HepG2 (cell line): ENCODE results near the gene DKKL1. TPM values are rescaled to one million over a fixed set of nuclear protein-coding genes. Genes with fewer than 3 reads are reported as not detected.

ENCODE experiments used
- ATAC-seq: fragments of 200-7000 bp; cut with Tn5 transposase; 3 replicates; pipeline ENCODE4 v1.9.1; 2020; ENCODE audit warnings: mild to moderate bottlenecking, moderate library complexity
- BruUV-seq: library from RNA; stranded (reverse); fragments of 400-500 nt; replicated peaks from 2 replicates; lab custom pipeline; 2021; lab: Mats Ljungman, UMichigan
- CTCF ChIA-PET: fragments of 300-600 bp; formaldehyde crosslinking; extraction: SDS; loops from one replicate; lab custom pipeline; 2021; ENCODE audit warnings: low total read pairs, inconsistent platforms, low intra/inter-chr PET ratio; lab: Yijun Ruan, JAX
- POLR2A ChIA-PET: fragments of 350-600 bp; sonication (Branson Sonifier 250); formaldehyde crosslinking; loops from one replicate; lab custom pipeline; 2020; ENCODE audit warnings: antibody characterized with exemption, inconsistent platforms; lab: Yijun Ruan, JAX
- DNase-seq: peaks from one replicate; pipeline ENCODE4 v3.0.0-alpha.2; 2015; ENCODE audit warnings: low spot score
- FAIRE-seq: peaks from 3 replicates; lab custom pipeline; 2011; peaks lifted over from hg19 to GRCh38; lab: Jason Lieb, UNC
- H2AFZ ChIP-seq: one replicate; pipeline ENCODE4 v1.6.1; 2011; ENCODE audit warnings: low read length, inconsistent platforms
- H3K27ac ChIP-seq: fragments of 300-600 bp; 3 replicates; pipeline ENCODE4 v1.8.0; 2011; ENCODE audit warnings: mixed run types, mild to moderate bottlenecking, mixed read lengths, low read length, inconsistent platforms; ENCODE audit not compliant: insufficient read depth; ENCODE audit errors: extremely low read length
- H3K27me3 ChIP-seq, 2 experiments: fragments of 200-600 bp in 1 of 2; 2 replicates in 1 of 2; 3 replicates in 1 of 2; pipeline versions ENCODE4 v1.6.0 to v1.8.0; 2011; ENCODE audit warnings: low read length in 2 of 2, mild to moderate bottlenecking in 2 of 2, moderate library complexity in 2 of 2, inconsistent platforms in 1 of 2; ENCODE audit not compliant: insufficient read depth in 2 of 2, control insufficient read depth in 1 of 2
- H3K36me3 ChIP-seq, 2 experiments: fragments of 200-600 bp in 1 of 2; replicated peaks in 1 of 2; 2 replicates in 1 of 2; 3 replicates in 1 of 2; pipeline versions ENCODE4 v1.5.1 to v1.8.0; 2011; ENCODE audit warnings: low read length in 2 of 2, inconsistent platforms in 1 of 2; ENCODE audit not compliant: insufficient read depth in 2 of 2, control insufficient read depth in 1 of 2
- H3K4me1 ChIP-seq: 2 replicates; pipeline ENCODE4 v1.5.1; 2012; ENCODE audit warnings: low read length, inconsistent platforms; ENCODE audit not compliant: insufficient read depth
- H3K4me2 ChIP-seq: 2 replicates; pipeline ENCODE4 v1.6.0; 2011; ENCODE audit warnings: low read depth, low read length, inconsistent platforms
- H3K4me3 ChIP-seq, 3 experiments: fragments of 200-600 bp in 1 of 3; sonication (generic), shearing (Covaris generic) in 1 of 3; replicated peaks in 1 of 3; 2 replicates each; pipeline ENCODE4 v1.5.1; 2011 to 2016; ENCODE audit warnings: low read length in 3 of 3, inconsistent platforms in 2 of 3, low read depth in 2 of 3, mild to moderate bottlenecking in 2 of 3, control low read depth in 1 of 3, mixed read lengths in 1 of 3; ENCODE audit not compliant: insufficient read depth in 1 of 3
- H3K79me2 ChIP-seq: one replicate; pipeline ENCODE4 v1.6.1; 2011; ENCODE audit warnings: low read length, inconsistent platforms; ENCODE audit not compliant: insufficient read depth
- H3K9ac ChIP-seq: 2 replicates; pipeline ENCODE4 v1.6.0; 2011; ENCODE audit warnings: mild to moderate bottlenecking, low read depth, low read length, inconsistent platforms; ENCODE audit not compliant: insufficient read depth
- H3K9me3 ChIP-seq: 2 replicates; pipeline ENCODE4 v1.5.1; 2012; ENCODE audit warnings: mild to moderate bottlenecking, low read length
- H4K20me1 ChIP-seq: 2 replicates; pipeline ENCODE4 v1.6.0; 2011; ENCODE audit warnings: inconsistent platforms, mild to moderate bottlenecking, low read length, moderate library complexity; ENCODE audit not compliant: insufficient read depth
- AHR ChIP-seq: IDR thresholded peaks from 2 replicates; pipeline ENCODE4 v1.6.1; 2018; ENCODE audit warnings: missing genetic modification reagents, missing compliant biosample characterization
- KDM1A ChIP-seq: IDR thresholded peaks from 2 replicates; pipeline ENCODE4 v1.6.1; 2016; ENCODE audit warnings: missing compliant biosample characterization
- SP1 ChIP-seq, 2 experiments: fragments of 450-650 bp in 1 of 2; sonication (generic) in 1 of 2; formaldehyde crosslinking in 1 of 2; IDR thresholded peaks; 2 replicates each; pipeline versions ENCODE4 v1.4.0 to v1.6.1; 2016 to 2020; ENCODE audit warnings: missing genetic modification reagents in 1 of 2
- ZFP36L1 ChIP-seq: sonication (generic); formaldehyde crosslinking; IDR thresholded peaks from 2 replicates; pipeline ENCODE4 v1.8.0; 2022; ENCODE audit warnings: mild to moderate bottlenecking, missing genetic modification reagents, moderate library complexity
- ZNF224 ChIP-seq: sonication (generic); formaldehyde crosslinking; IDR thresholded peaks from 2 replicates; pipeline ENCODE4 v1.5.0; 2020; ENCODE audit warnings: mild to moderate bottlenecking, missing genetic modification reagents
- ZNF605 ChIP-seq: sonication (generic); formaldehyde crosslinking; IDR thresholded peaks from 2 replicates; pipeline ENCODE4 v1.8.0; 2022; ENCODE audit warnings: mild to moderate bottlenecking, missing genetic modification reagents
- ZNF607 ChIP-seq: sonication (generic); formaldehyde crosslinking; IDR thresholded peaks from 2 replicates; pipeline ENCODE4 v1.5.1; 2020; ENCODE audit warnings: missing genetic modification reagents, mild to moderate bottlenecking, borderline replicate concordance
- ZNF615 ChIP-seq: sonication (generic); formaldehyde crosslinking; IDR thresholded peaks from 2 replicates; pipeline ENCODE4 v1.5.0; 2020; ENCODE audit warnings: mild to moderate bottlenecking, missing genetic modification reagents, borderline replicate concordance
- ZNF773 ChIP-seq: sonication (generic); formaldehyde crosslinking; IDR thresholded peaks from 2 replicates; pipeline ENCODE4 v1.4.0; 2020; ENCODE audit warnings: missing genetic modification reagents, borderline replicate concordance
- ZNF839 ChIP-seq: sonication (generic); formaldehyde crosslinking; IDR thresholded peaks from 2 replicates; pipeline ENCODE4 v1.4.0; 2020; ENCODE audit warnings: missing genetic modification reagents, mild to moderate bottlenecking, borderline replicate concordance
- ZSCAN31 ChIP-seq: sonication (generic); formaldehyde crosslinking; IDR thresholded peaks from 2 replicates; pipeline ENCODE4 v1.5.0; 2020; ENCODE audit warnings: low read depth, mild to moderate bottlenecking, missing genetic modification reagents
- WGBS: methylation state at CpG from one replicate; pipeline ENCODE4 v1.1.6; 2017; ENCODE audit warnings: low lambda C conversion rate; 5-methylcytosine and 5-hydroxymethylcytosine counted together
- in situ Hi-C: cut with HindIII; loops from 2 replicates; pipeline ENCODE4 v1.10.0; 2017; ENCODE audit warnings: low pct_unique_long_range_greater_than_20kb; ENCODE audit not compliant: extremely low pct_ligation_motif_present
- intact Hi-C: fragments of 100-400 bp; cut with micrococcal nuclease; formaldehyde crosslinking; loops from one replicate; pipeline ENCODE4 v1.10.0; 2022; ENCODE audit not compliant: unreplicated experiment
- polyA plus RNA-seq, 8 experiments: library from polyadenylated mRNA; depleted of rRNA in 3 of 8; stranded (reverse) in 7 of 8; unstranded in 1 of 8; fragments of >200 nt; fragmentation: Illumina TruSeq in 4 of 8; extraction: Trizol in 4 of 8; gene quantifications; 2 replicates each; pipeline versions ENCODE4 v1.2.1 to v1.2.3, GENCODE V29; 2011 to 2016; ENCODE audit warnings: low read depth in 4 of 8, missing spikeins in 1 of 8, mixed read lengths in 1 of 8; ENCODE audit not compliant: insufficient read depth in 1 of 8
- total RNA-seq, 5 experiments: library from RNA; depleted of rRNA; stranded (reverse); fragments of >200 nt; fragmentation: Illumina TruSeq; extraction: Trizol; gene quantifications; 2 replicates each; pipeline ENCODE4 v1.2.3, GENCODE V29; 2016; ENCODE audit warnings: low read depth in 1 of 5

Gene DKKL1
- total and polyA plus RNA-seq, 2 of the 13 experiments (the other 11 are each of a cell fraction or from before 2014, with no cell fraction given): 0.30 to 0.31 TPM

- POLR2A ChIA-PET: no interaction called here
- no peak overlapping the region for H2AFZ ChIP-seq
- no peak overlapping the region for H3K9ac ChIP-seq
- H3K36me3 ChIP-seq: no peaks in the 10 kb centered on the region
- no peak for FAIRE-seq
- no peak overlapping the region for H3K4me2 ChIP-seq
- intact Hi-C loops (no loop called here), in situ Hi-C loops (no loop called here)
- no peak for TF ChIP-seq ZSCAN31
- TF ChIP-seq ZNF605: no peak
- no peak for TF ChIP-seq ZNF615 (CRISPR knock-in tag)
- no peak for TF ChIP-seq ZFP36L1 (CRISPR knock-in tag)
- TF ChIP-seq SP1 (IDR thresholded peaks at IDR 0.05): no peak
- TF ChIP-seq SP1 (CRISPR knock-in tag; IDR thresholded peaks at IDR 0.05): no peak
- no peak for TF ChIP-seq ZNF773 (CRISPR knock-in tag)
- no peak for TF ChIP-seq ZNF839 (CRISPR knock-in tag)
- no peak for TF ChIP-seq AHR (CRISPR knock-in tag)
- TF ChIP-seq ZNF607 (CRISPR knock-in tag): no peak
- no peak for TF ChIP-seq ZNF224
- TF ChIP-seq KDM1A (CRISPR knock-in tag): no peak
- CTCF ChIA-PET: no interaction called here
- no TSS peak for BruUV-seq
- DNase-seq: no peak
- no peaks in the 10 kb centered on the region for H3K79me2 ChIP-seq
- H3K27ac ChIP-seq: no peak overlapping the region
- no peak overlapping the region for H3K4me3 ChIP-seq
- no peak for ATAC-seq
- H3K4me1 ChIP-seq: no peaks in the 10 kb centered on the region
- H4K20me1 ChIP-seq: no peaks in the 10 kb centered on the region
- peaks cover 10 to 44% of the 10 kb centered on the region in 2 experiments; a peak in 4 of 5 replicates for H3K27me3 ChIP-seq
- H3K9me3 ChIP-seq: no peaks in the 10 kb centered on the region
- WGBS: 18% methylated on average over 5 of the region's 5 CpGs
Observed at GRCh38 chr19:49409441-49410029, 45.9 kb downstream of the DKKL1 start.
